GM21447 (cell line): ENCODE measurements around the gene DNALI1.
"Not testable (repeated sequence)": the region's sequence is repeated elsewhere in the genome, so short reads cannot be mapped to it uniquely, and the experiment has no call there.

Experiments used
- ATAC-seq: cut with Tn5 transposase; IDR thresholded peaks from one replicate; pipeline ENCODE4 v1.9.1; 2021; ENCODE audit not compliant: unreplicated experiment

DNALI1 gene

DNA sequence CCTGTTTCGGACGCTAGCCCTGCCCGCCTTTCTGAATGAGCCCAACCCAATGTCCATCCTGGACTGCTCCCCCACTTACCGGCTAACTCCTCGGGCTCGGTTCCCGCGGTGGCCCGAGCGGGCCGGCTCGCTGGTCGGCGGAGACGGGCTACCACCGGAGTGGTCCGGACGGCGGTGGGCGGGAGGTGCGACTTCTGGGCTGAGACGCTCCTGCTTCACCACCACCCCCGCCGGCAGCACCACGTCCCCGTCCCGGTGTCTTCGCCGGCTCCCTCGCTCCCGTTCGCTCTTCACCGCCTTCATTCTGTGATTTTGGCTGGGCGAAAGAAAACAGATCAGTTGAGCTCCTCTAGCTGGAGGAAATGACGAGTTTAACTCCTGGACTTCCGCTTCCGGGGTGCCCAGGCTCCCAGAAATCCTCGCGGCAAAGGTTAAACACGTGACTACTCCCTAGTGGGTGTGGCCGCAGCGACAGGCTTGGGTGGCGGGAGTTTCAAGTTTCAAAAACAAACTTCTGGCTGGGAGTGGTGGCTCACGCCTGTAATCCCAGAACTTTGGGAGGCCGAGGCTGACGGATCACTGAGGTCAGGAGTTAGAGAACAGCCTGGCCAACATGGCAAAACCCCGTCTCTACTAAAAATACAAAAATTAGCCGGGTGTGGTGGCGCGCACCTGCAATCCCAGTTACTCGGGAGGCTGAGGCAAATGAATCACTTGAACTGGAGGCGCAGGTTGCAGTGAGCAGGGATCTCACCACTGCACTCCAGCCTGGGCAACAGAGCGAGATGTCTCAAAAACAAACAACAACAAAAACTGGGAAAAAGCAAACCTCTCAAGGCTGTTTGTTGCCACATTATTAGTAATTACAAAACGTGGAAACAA lies 2.6 kb upstream of the DNALI1 start, which contains the start of gene SNIP1:
TSS of gene SNIP1 (minus strand) at position 367 of the 882 bp plus-strand sequence. CDS start at position 303, 64 bp downstream.
- peak; percentile 85 for ATAC-seq

DNA sequence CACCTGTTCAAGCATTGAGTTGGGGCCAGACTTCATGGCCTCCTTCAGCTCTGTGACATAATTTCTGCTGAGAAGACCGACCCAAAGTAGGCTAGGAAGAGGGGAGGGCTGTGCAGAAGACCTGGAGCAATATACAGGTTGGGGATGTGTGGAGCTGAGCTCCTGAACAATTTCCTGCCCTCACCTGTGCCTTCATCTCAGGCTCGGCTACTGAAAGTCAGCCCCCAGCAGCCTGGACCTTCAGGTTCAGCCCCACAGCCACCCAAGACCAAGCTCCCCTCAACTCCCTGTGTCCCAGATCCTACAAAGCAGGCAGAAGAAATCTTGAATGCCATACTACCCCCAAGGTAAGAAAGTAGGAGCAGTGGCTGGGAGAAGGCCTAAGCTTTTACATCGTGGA lies 662 bp downstream of the DNALI1 start:
- ATAC-seq, result no peak

DNA sequence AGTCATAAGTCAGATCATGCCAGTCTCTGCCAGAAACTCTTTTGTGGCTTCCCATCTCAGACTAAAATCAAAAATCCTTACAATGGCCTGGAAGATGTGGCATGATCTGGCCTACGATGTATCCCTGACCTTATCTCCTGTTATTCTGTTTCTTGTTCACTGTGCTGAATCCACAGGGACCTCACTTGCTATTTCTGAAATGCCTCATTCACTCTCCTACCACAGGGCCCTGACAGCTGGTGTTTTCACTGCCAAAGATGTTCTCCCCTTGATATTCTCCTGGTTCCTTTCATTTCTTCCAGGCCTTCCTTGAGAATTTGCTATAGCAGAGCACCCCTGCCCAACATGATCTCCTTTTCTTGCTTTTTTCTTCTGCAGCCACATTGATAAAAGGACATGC lies 1.7 kb downstream of the DNALI1 start:
- no peak for ATAC-seq

DNA sequence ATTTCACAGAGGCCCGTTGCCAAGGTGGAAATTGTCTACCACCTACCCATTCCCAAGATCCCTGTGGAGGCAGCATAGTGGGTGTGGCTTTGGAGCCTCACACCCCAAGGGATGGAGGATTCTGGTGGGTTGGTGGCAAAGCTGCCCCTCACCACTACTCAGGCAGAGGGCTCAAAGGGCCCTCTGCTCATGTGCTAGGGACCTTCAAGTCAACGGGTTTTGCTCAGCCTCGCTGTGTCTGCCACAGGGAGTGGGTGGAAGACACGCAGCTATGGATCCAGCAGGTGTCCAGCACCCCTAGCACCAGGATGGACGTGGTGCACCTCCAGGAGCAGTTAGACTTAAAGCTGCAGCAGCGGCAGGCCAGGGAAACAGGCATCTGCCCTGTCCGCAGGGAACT lies 2.3 kb downstream of the DNALI1 start:
- no peak for ATAC-seq

DNA sequence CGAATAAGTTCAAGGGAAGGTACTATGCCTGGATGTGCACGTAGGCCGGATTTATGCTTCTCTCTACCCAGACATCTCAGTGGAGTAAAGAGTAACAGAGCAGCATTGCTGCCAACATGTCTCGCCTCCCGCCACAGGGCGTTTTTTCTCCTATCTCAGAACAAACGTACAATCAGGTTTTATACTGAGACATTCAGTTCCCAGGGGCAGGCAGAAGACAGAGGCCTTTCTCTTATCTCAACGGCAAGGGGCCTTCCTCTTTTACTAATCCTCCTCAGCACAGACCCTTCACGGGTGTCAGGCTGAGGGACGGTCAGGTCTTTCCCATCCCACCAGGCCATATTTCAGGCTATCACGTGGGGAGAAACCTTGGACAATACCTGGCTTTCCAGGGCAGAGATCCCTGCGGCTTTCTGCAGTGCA lies 3.2 kb downstream of the DNALI1 start:
- not testable (repeated sequence) for ATAC-seq

DNA sequence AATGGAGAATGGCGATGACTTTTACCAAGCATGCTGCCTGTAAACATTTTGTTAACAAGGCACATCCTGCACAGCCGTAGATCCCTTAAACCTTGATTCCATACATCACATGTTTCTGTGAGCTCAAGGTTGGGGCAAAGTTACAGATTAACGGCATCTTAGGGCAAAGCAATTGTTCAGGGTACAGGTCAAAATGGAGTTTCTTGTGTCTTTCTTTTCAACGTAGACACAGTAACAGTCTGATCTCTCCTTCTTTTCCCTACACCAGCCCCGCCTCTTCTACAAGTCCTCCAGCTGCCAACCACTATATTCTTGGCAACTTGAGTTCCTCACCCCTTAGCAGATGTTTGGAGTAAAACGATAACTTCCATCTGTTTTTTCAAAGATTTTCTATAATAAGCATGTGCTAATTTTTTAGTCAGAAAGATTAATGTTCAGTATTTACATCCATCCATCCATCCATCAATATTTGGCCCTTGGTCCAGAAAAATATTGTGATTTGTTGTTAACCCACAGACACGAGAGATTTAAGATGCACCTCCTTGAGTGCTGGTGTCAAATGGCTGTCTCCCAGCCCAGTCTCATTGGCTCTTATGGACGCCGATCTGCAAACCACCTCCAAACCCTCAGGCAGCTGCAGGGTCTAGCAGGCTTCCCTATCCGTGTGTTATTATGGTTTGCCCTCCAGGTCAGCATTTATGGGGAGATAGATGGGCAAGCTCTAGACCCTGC lies 3.8 kb downstream of the DNALI1 start:
- no peak for ATAC-seq

DNA sequence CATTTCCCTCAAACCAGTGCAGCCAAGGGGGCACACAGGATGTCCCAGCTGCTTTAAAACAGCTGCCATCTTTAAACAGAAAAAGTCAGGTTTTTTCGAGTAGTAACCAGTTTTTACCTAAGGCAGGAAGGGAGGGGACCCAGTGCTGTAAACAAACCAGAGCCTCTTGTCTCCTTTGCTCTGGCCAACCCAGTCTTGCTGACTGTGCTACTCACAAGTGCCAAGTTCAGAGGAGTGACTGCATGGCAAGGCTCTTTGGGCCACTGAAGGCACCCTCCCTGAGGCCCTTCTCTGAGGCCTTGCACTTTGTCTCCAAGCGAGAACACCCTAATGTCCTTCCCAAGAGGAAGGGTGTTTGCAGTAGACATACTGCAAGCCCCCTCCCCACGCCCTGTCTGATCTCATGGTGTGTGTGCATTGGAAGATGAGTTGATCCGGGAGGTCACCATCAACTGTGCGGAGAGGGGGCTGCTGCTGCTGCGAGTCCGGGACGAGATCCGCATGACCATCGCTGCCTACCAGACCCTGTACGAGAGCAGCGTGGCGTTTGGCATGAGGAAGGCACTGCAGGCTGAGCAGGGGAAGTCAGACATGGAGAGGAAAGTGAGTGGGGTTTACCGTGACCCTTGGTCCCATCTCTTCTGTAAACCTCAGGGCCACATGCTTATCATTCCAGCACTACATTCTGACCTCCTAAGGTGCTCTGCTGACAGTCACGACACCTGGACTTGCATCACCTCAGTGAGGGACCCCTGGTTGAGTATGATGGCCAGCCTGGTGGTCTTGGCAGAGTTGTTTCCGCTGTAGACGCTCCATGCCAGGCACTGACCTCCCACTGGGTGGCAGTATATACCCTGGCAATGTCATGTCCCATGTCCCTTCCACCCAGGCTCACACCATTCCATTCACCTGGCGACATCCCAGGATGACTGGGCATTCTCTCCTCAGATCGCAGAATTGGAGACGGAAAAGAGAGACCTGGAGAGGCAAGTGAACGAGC lies 4.7 kb downstream of the DNALI1 start:
- ATAC-seq, result no peak

DNA sequence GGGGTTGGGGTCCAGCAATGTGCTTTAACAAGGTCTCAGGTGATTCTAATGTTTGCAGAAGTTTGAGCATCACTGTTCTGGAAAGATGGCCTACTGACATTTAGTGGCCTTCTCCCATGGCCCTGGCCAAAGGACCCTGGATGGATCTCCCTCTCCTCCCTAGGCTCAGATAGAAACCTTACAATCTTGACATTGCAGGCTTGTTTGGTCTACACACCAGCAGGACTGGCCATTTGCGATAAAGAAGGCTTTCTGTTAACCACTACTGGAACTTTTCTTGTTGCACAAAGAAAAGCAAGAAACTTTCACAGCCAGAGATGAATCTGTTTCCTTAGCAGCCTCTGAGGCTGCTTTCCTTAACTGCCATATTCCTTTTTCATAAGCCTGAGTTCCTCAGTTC lies 6.2 kb downstream of the DNALI1 start:
- no peak for ATAC-seq

DNA sequence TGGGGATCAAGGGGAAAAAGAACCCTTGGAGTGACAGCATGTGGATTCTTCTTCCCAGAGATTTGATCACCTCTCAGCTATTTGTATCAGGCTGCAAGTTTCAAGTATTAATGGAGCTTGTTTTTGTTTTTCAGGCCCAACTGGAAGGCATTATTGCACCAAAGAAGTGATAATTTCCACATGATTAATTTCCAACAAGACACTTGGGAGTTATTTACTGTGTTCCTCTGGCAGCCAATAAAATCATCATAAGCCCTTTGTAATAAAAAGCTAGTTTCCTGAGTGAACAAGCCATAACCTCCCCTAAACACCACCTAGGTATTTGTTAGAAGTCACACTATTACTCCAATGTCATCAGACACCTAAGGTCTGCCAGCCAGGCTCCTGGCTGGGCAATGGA lies 8.2 kb downstream of the DNALI1 start:
- ATAC-seq, result no peak

DNA sequence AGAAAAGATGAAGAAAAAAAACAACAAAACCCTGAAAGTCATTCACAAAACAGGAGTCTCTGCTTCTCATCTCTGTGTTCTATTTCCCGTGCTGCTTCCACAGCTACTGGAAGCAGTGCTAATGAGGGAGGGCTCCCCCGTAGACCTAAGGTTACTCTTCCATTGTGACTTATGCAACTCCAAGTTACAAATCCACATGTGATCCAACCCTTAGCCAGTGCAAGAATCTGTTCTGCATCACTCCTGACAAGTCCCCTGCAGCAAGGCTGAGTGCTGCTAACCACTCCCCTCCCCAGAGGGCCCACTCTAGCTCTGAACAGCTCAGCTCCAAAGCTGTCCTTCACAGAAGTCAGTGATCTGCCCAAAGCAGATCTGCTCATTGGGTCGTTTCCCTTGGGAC lies 10.3 kb downstream of the DNALI1 start:
- no peak for ATAC-seq

DNA sequence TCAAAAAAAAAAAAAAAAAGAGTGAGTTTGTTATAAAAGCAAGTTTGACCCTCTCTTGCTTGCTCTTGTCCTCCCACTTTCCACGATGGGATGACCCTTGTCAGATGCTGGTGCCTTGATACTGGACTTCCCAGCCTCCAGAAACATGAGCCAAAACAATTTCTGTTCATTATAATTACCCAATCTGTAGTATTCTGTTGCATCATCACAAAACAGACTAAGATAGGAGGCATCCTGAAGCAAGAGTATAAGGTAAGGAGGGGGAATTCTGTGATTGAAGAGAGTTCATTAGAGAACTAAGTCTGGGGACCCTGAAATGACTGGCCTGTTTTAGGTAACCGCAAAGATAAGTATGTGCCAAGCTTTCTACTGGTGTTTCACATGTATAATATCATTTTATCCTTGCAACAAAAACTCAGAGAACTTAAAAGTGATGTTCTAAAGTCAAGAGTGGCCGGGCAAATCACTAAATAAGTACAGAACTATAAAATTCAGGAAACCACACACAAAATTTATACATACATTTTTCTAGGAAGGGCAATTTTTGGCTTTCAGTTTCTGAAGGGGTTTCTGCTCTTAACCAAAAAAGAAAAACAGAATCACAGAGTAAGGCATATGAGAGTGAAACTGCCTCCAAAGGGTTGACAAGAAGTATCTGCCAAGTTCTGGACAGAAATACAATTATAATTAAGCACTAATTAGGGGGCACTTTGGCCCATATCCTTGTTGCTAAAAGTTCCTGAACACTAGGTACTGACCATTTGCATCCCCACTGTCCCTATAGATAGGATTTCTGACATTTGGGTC lies 14.0 kb downstream of the DNALI1 start:
- ATAC-seq, result no peak

DNA sequence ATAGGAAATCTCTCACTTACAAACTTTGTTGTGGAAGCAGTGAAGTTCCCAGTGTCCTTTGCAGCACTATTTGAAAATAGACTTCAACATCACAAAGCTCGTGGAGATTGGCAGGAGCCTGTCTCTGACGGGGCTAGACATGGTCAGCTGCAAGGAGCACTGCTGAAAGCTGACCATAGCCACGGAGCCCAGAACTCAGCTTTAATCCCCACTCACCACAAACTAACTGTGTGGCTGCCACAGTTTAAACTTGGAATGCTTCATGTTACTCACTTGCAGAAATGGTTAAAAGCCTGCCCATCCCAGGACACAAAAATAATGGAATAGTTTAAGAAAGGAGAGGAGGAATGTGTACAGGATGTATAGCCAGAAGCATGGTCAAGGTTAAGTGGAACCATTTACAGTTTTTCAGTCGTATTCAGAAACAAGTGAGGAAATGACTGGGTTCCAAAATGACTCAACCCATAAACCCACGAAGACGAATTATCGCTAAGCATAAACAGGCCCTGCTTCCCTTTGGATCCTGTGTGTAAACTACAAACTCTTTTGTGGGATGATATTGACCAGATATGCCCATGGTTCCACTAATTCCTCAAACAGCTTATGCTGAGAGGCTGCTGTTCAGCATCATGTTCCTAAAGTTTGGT lies 18.2 kb downstream of the DNALI1 start:
- ATAC-seq, result no peak

DNA sequence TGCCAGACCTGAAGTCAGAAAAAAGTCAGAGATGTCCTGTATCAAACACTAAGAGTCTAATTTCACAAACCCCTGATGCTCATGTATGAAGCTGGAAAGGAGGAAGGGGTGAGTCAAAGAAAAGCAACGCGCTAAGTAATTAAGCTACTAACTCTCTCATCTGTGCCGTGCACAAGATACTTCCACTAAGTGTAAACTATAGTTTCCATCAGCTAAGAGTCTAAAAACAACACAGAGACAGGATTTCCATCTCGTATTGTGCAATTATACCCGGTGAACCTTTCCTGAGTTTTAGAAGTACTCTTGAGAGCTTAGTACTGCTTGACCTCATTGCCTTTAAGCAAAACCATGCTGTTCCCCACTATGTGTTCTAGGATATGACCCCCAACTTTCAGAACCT lies 19.0 kb downstream of the DNALI1 start:
- ATAC-seq, result no peak

DNA sequence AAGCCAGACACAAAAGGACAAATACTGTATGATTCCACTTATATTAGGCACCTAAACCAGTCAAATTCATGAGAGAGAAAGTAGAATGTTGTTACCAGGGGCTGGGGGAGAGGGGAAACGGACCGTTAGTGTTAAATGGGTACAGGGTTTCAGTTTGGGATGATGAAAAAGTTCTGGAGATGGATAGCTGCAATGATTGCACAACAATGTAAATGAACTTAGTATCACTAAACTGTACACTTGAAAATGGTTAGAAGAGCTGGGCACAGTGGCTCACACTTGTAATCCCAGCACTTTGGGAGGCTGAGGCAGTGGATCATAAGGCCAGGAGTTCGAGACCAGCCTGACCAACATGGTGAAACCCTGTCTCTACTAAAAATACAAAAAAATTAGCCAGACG lies 27.8 kb downstream of the DNALI1 start:
- ATAC-seq, result not testable (repeated sequence)

DNA sequence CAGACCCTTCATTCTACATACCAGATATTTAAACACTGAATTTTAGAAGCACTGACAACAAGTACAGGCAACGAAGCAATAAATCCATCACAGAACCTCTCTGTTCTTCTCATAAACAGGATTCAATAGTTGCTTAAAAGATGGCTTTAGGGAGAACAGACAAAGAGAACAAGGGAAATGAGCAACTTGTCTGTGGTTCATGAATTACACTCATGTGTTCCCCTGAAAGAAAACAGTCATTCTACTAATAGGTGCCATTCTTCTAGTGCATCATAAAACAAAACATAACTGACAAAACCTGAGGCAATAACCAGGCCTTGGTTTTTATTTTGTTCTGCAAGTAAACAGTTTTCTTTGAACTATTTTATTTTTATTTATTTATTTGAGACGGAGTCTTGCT lies 32.2 kb downstream of the DNALI1 start:
- ATAC-seq, result no peak

DNA sequence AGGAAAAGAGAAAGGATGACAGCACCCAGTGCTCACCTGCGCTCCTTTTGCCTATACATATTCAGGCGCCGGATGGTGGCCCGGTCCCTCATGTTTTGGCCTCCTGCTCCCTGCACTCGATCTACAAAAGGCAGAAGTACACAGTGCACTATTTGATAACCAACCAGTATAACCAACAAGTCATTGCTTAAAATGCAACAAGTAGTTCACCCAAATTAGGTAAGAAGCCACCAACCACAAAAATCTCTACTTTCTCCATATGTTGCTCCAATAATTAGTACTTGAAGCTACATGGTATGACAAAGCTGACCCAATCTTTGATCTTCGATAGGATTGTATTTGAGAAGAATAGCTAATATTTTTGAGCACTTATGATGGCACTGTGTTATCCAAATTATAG lies 37.0 kb downstream of the DNALI1 start:
- ATAC-seq, result no peak

DNA sequence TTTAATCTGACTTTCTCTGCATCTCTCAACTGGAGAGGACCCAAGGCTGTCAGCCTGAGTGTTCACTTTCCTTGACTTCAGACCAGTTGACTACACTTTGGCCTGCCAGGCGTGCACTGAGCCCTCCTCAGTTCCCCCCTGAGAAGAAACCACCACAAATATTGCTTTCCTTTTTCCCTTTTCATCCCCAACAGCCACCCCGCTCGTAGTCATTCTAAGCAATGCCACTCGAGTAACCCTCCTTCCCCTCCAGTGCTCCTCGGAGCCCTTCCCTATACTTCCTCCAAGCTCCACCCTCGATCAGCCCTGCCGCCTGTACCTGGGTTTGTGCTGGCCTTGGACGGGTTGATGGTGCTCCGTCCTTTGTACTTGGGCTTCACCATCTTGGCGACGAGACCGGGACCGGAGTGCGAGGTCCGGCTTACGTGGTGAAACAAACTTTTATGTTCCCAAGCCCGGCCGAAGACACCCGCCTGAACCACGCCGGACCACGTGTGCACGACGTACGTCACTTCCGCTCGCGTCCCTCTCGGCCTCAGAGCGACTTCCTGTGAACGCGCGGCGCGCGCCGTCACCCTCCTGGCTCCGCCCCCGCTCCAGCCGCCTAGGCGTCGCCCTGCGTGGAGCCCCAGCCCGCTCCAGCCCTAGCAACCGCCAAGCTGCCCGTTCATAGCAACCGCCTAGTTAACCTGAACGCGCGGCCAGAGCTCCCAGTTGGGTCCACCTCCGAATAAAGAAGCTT lies 38.9 kb downstream of the DNALI1 start, which contains the start of gene GNL2:
TSS of gene GNL2 (minus strand) at position 498 of the 742 bp plus-strand sequence. CDS start at position 383, 115 bp downstream.
- ATAC-seq, result peak; percentile 96

DNA sequence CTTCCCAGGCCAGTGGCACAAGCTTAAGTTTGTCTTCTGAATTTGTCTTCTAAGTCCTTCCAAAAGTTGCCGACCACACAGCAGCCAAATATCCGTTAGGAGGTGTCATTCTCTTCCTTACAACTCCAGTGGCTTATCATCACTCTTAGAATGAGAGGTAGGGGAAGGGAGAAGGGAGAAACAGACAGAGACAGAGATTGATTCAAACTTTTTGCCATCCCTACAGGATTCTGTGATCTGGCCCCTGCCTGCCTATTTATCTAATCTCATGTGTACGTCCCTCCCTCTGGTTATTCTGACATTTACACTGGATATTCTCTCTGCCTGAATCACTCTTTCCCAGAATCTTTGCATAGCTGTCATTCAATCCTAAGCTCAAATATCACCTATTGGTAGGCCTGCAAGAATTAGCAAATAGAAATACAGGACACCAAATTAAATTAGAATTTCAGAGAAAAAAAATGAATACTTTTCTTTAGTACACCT lies 39.5 kb downstream of the DNALI1 start:
- peak; percentile 1 for ATAC-seq

DNA sequence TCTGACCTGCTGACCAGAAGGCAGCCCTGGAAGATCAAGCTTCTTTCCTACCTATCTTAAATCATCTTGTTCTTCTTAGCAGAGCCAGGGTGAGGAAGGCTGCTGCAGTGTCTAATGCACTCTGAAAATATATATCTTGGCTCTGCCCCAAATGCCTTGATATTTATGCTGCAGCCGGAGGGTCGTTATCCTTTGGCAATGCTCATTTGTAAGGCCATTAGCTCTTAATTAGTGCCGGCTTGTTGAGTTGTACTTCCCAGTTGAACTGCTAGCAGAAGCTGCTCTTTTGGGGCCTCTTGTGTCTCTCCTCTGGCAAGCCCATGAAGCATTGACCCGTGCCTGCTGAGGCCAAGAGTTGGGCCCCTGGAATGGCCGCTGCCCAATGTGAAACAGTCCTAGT lies 43.2 kb downstream of the DNALI1 start:
- no peak for ATAC-seq
